Nephron progenitor cell (in vitro differentiated cells): ENCODE data around the gene MATN1.

Experiments
- DNase-seq: peaks from one replicate; pipeline ENCODE4 v3.0.0; 2021
- H3K27ac Mint-ChIP-seq: 2 replicates; pipeline ENCODE4 v1.8.0; 2021; ENCODE audit warnings: mild to moderate bottlenecking, moderate library complexity, mixed read lengths
- H3K27me3 Mint-ChIP-seq: 2 replicates; pipeline ENCODE4 v1.8.0; 2021; ENCODE audit warnings: mild to moderate bottlenecking, low read depth, mixed read lengths; ENCODE audit not compliant: poor library complexity
- H3K36me3 Mint-ChIP-seq: 2 replicates; pipeline ENCODE4 v1.8.0; 2021; ENCODE audit warnings: low read depth, mixed read lengths
- H3K4me1 Mint-ChIP-seq: 2 replicates; pipeline ENCODE4 v1.8.0; 2021; ENCODE audit warnings: mixed read lengths
- H3K4me3 Mint-ChIP-seq: 2 replicates; pipeline ENCODE4 v1.8.0; 2021; ENCODE audit warnings: mild to moderate bottlenecking, moderate library complexity, mixed read lengths
- H3K9me3 Mint-ChIP-seq: 2 replicates; pipeline ENCODE4 v1.8.0; 2021; ENCODE audit warnings: mild to moderate bottlenecking, moderate library complexity, mixed read lengths
- CTCF ChIP-seq: fragments of 200-600 bp; sonication (generic); IDR thresholded peaks from 2 replicates; pipeline ENCODE4 v1.5.0; 2021; ENCODE audit warnings: antibody characterized with exemption

MATN1 gene

DNA sequence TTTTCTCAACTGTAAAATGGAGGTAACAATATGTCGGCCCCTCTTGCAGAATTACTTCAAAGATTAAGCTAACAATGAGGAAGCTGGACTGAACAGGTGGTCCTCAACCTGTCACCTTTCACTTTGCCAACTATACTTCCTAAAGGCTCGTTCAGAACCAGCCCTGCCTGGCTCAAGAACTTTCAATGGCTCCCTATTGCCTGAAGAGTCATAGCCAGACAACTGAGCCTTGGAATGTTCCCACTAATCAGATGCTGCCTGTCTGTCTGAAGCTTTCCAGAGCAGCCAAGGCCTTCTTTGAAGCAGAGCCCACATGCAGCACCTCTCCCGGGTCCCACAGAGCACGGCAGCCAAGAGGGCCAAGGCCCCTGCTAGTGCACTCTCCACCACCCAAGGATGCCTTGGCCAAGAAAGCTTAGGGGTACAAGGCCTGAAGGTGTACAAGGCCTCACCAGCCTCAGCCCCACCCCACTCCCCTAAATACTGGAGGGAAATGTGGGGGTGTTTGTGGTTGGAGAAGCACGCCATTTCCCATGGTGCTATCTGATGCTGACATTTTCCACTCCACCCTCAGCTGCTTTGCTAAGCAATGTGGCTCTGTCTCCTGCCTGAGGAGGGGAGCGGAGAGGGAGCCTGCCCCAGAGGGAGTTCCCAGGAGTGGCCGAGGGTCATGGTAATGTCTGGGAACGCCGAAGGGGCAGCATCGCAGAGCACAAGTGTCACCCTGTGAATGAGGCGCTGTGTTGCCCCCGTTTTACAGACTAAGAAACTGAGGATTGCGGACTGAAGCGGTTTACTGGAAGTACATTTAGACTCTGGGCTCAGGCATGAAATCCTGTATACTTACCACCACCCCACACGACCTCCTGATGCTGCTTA, 42.4 kb upstream of the MATN1 start:
- no peak overlapping the region for H3K27ac Mint-ChIP-seq
- no peaks in the 10 kb centered on the region for H3K9me3 Mint-ChIP-seq
- DNase-seq: no peak
- H3K36me3 Mint-ChIP-seq: no peaks in the 10 kb centered on the region
- H3K4me1 Mint-ChIP-seq: peaks cover 39% of the 10 kb centered on the region
- no peak for TF ChIP-seq CTCF
- H3K27me3 Mint-ChIP-seq: peaks cover 3% of the 10 kb centered on the region
- H3K4me3 Mint-ChIP-seq: no peak overlapping the region

DNA sequence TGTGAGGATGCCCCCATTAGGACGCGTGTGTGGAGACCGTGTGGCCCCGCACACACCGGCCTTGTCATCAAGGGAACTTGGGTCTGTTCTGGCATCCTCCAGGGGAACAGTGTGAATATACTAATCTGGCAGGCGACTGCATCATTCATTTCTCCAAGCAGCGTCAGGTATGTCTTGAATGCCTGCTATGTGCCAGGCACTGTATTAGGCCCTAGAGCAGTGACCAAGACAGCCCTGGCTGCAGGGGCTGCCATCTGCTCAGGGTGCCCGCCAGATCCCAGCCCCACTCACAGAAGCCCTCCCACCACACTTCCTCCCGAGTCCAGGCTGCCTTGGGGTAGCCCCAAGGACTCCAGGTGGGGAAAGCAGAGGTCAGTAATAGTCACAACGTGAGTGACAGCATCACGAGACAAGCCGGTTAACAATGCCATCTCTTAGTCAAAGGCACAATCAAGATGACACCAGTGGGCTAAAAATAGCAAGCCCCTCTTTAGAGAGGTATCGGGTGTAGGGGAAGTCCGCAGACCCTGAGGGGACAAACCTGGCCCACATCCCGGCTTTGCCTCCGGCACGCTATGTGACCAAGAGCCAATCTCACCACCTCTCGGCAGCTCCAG, 41.7 kb upstream of the MATN1 start:
- no peaks in the 10 kb centered on the region for H3K36me3 Mint-ChIP-seq
- TF ChIP-seq CTCF: no peak
- H3K4me3 Mint-ChIP-seq: no peak overlapping the region
- no peak overlapping the region for H3K27ac Mint-ChIP-seq
- no peaks in the 10 kb centered on the region for H3K9me3 Mint-ChIP-seq
- peaks cover 45% of the 10 kb centered on the region for H3K4me1 Mint-ChIP-seq
- H3K27me3 Mint-ChIP-seq: peaks cover 3% of the 10 kb centered on the region
- no peak for DNase-seq

- no peak overlapping the region for H3K27ac Mint-ChIP-seq
- H3K4me1 Mint-ChIP-seq: peaks cover 51% of the 10 kb centered on the region
- H3K27me3 Mint-ChIP-seq: peaks cover 3% of the 10 kb centered on the region
- no peak overlapping the region for H3K4me3 Mint-ChIP-seq
- no peak for DNase-seq
- no peak for TF ChIP-seq CTCF
- no peaks in the 10 kb centered on the region for H3K9me3 Mint-ChIP-seq
- no peaks in the 10 kb centered on the region for H3K36me3 Mint-ChIP-seq
Observed at GRCh38 chr1:30764396-30764795, 41.0 kb upstream of the MATN1 start.

DNA sequence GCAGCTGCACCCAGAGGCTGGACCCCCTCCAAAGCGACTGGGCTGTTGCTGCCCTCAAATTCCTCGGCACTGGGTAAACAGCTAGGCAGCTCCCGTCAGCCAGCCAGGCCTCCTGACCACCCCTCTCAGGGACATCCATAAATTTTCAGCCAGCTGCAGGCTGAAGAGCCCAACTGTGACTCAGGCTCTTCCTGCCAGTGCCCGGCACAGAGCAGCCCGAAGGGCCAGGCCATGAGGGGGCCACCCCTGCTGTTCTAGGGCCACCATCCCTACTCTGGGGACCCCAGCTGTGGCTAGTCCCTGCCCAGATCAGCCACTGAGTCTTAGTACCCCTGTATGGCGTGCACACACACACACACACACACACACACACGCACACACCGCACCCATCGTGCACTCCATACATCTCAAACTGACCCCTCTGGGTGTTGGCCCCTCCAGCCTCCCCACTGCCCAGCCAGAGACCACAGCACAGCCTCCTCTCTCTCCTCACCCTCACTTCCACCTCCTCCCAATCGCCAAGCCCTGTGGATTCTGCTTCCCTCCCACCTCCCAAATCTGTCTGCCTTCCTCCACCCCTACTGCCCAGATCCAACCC, 40.4 kb upstream of the MATN1 start:
- H3K27ac Mint-ChIP-seq: peak overlapping the region; percentile 94

GRCh38 chr1:30762930-30763650, 39.7 kb upstream of the MATN1 start:
- no peak for DNase-seq
- H3K27me3 Mint-ChIP-seq: peaks cover 3% of the 10 kb centered on the region
- H3K4me1 Mint-ChIP-seq: peaks cover 47% of the 10 kb centered on the region
- TF ChIP-seq CTCF: no peak
- no peaks in the 10 kb centered on the region for H3K36me3 Mint-ChIP-seq
- H3K27ac Mint-ChIP-seq: peak overlapping the region; percentile 94
- H3K4me3 Mint-ChIP-seq: no peak overlapping the region
- no peaks in the 10 kb centered on the region for H3K9me3 Mint-ChIP-seq

More for the DNA sequence above, 40.4 kb upstream of the MATN1 start:
- H3K27me3 Mint-ChIP-seq: peaks cover 3% of the 10 kb centered on the region
- H3K4me3 Mint-ChIP-seq: no peak overlapping the region
- no peak for TF ChIP-seq CTCF
- peaks cover 49% of the 10 kb centered on the region for H3K4me1 Mint-ChIP-seq
- no peaks in the 10 kb centered on the region for H3K9me3 Mint-ChIP-seq
- peak; percentile 61 for DNase-seq
- no peaks in the 10 kb centered on the region for H3K36me3 Mint-ChIP-seq
